Measurements from ENCODE around the gene OTOG. TPM values are rescaled to one million over a fixed set of nuclear protein-coding genes. Genes with fewer than 3 reads are reported as not detected.
"Not testable (repeated sequence)": the region's sequence is repeated elsewhere in the genome, so short reads cannot be mapped to it uniquely, and the experiment has no call there.

Gene OTOG
- total RNA-seq, 1 donor from 2014 or later: not detected

DNA sequence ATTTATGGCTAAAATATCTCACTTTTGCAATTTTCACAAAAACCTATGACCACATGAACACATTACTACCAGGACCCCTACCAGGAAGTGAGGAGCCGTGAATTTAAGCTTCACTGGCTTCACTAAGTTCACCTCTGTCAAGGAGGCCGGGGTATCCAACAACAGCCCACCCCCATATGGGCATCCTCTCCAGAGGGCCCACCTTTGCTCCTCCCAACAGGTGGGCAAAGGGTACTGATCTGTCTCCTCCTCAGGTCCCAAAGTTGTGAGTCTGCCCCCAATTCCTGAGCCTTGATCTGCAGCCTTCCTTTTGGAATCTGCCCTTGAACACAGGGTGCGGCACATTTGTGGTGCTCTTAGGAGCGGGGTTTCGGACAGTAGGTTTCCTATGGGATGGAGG is 66.9 kb downstream of the OTOG start:
- DNase-seq (ENCODE audit: extremely low spot score in 2 of 2): peak in 1 of 2 donors; percentile 6

DNA sequence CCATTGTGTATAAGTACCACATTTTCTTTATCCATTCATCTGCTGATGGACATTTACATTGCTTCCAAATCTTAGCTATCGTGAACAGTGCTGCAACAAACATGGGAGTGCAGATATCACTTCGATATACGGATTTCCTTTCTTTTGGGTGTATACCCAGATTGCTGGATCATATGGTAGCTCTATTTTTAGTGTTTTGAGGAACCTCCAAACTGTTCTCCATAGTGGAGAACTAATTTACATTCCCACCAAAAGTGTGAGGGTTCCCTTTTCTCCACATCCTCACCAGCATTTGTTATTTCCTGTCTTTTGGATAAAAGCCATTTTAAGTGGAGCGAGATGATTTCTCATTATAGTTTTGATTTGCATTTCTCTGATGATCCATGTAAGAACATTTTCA is 75.7 kb downstream of the OTOG start:
- DNase-seq (ENCODE audit: extremely low spot score in 2 of 2); H3K4me3 ChIP-seq; H3K4me1 ChIP-seq; H3K27me3 ChIP-seq; intact Hi-C loops (cut with DNase I); H3K9me3 ChIP-seq; H3K36me3 ChIP-seq; H3K27ac ChIP-seq: not testable (repeated sequence)

More for the DNA sequence above, 66.9 kb downstream of the OTOG start:
- H3K9me3 ChIP-seq: no peaks in the 10 kb centered on the region
- no peak for TF ChIP-seq POLR2A (IDR thresholded peaks at IDR 0.05)
- no peak for TF ChIP-seq POLR2AphosphoS5 (IDR thresholded peaks at IDR 0.05; ENCODE audit: insufficient read depth in 1 of 2, low read depth in 1 of 2)
- TF ChIP-seq, protein P1, sequence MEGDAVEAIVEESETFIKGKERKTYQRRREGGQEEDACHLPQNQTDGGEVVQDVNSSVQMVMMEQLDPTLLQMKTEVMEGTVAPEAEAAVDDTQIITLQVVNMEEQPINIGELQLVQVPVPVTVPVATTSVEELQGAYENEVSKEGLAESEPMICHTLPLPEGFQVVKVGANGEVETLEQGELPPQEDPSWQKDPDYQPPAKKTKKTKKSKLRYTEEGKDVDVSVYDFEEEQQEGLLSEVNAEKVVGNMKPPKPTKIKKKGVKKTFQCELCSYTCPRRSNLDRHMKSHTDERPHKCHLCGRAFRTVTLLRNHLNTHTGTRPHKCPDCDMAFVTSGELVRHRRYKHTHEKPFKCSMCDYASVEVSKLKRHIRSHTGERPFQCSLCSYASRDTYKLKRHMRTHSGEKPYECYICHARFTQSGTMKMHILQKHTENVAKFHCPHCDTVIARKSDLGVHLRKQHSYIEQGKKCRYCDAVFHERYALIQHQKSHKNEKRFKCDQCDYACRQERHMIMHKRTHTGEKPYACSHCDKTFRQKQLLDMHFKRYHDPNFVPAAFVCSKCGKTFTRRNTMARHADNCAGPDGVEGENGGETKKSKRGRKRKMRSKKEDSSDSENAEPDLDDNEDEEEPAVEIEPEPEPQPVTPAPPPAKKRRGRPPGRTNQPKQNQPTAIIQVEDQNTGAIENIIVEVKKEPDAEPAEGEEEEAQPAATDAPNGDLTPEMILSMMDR (IDR thresholded peaks at IDR 0.05): no peak
- intact Hi-C loops (cut with DNase I): no loop called here
- H3K27ac ChIP-seq: no peak overlapping the region
- no peaks in the 10 kb centered on the region for H3K36me3 ChIP-seq
- no peaks in the 10 kb centered on the region for H3K27me3 ChIP-seq
- H3K4me3 ChIP-seq: no peak overlapping the region
- no peaks in the 10 kb centered on the region for H3K4me1 ChIP-seq

DNA sequence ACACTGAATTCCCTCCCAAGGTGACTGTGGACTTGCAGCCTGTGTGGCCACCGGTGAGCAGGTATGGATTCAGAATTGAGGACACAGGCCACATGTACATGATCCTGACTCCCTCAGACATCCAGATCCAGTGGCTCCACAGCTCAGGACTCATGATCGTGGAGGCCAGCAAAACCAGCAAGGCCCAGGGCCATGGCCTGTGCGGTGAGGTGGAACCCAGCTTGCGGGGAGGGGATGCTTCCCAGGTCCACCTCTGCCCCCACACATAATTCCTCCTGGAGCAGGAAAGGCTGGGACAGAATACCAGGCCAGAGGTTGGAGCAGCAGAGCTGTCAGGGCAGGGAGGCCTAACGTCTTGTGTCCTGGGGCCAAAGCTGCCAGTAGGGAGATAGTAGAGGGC is 82.1 kb downstream of the OTOG start:
- no peak overlapping the region for H3K4me3 ChIP-seq
- no peaks in the 10 kb centered on the region for H3K27me3 ChIP-seq
- peak; percentile 77 to 96 for DNase-seq (ENCODE audit: extremely low spot score in 2 of 2)
- H3K36me3 ChIP-seq: no peaks in the 10 kb centered on the region
- no peaks in the 10 kb centered on the region for H3K4me1 ChIP-seq
- intact Hi-C loops (cut with DNase I): no loop called here
- H3K9me3 ChIP-seq: no peaks in the 10 kb centered on the region
- TF ChIP-seq POLR2A (IDR thresholded peaks at IDR 0.05) (no peak), POLR2AphosphoS5 (IDR thresholded peaks at IDR 0.05; ENCODE audit: insufficient read depth in 1 of 2, low read depth in 1 of 2) (no peak)
- TF ChIP-seq, protein P1 (IDR thresholded peaks at IDR 0.05): no peak
- no peak overlapping the region for H3K27ac ChIP-seq

DNA sequence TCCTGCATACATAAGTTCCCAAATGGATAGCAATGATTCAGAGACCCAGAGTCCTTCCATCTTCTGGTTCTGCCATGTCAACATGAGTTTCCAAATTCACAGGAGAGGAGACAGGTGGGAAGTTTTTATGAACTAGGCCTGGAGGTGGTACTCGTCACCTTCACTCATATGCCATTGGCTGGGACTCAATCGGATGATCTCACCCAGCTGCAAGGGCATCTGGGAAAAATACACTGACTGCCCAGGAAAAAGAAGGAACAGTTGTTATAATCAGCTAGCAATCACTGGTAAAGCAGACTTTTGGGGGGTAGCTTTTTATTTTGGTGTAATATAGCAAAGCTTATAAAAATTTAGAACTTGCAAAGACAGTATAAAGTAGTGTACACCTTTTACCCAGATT is 83.9 kb downstream of the OTOG start:
- H3K27ac ChIP-seq: no peak overlapping the region
- H3K4me1 ChIP-seq: no peaks in the 10 kb centered on the region
- no peaks in the 10 kb centered on the region for H3K27me3 ChIP-seq
- no peaks in the 10 kb centered on the region for H3K36me3 ChIP-seq
- TF ChIP-seq POLR2A (IDR thresholded peaks at IDR 0.05) (no peak), POLR2AphosphoS5 (IDR thresholded peaks at IDR 0.05; ENCODE audit: insufficient read depth in 1 of 2, low read depth in 1 of 2) (no peak)
- TF ChIP-seq, protein P1 (IDR thresholded peaks at IDR 0.05): no peak
- intact Hi-C loops (cut with DNase I): no loop called here
- H3K4me3 ChIP-seq: no peak overlapping the region
- no peaks in the 10 kb centered on the region for H3K9me3 ChIP-seq
- DNase-seq (ENCODE audit: extremely low spot score in 2 of 2): no peak

DNA sequence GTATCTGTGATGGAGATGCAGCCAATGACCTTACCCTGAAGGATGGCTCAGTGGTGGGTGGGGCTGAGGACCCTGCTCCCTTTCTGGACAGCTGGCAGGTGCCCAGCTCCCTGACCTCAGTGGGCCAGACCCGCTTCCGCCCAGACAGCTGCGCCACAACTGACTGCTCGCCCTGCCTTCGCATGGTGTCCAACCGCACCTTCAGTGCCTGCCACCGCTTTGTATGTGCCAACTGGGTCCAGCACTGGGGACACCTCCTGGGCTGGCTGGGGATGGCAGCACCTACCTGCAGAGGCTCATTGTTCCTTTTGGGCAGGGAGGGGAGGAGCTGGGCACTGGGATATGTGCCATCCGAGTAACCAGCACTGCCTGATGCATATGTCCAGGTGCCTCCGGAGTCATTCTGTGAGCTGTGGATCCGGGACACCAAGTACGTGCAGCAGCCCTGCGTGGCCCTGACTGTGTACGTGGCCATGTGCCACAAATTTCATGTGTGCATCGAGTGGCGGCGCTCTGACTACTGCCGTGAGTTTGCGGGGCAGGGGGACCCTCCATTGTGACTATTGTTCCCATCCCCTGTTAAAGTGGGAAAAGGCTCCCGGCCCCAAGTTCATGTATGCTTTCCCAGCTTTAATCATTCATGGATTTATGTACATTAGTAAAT is 84.8 kb downstream of the OTOG start:
- TF ChIP-seq, protein P1 (IDR thresholded peaks at IDR 0.05): no peak
- Histone ChIP-seq H3K27me3 (no peaks in the 10 kb centered on the region), H3K4me1 (no peaks in the 10 kb centered on the region), H3K27ac (no peak overlapping the region), H3K4me3 (no peak overlapping the region), H3K36me3 (no peaks in the 10 kb centered on the region), H3K9me3 (no peaks in the 10 kb centered on the region)
- no peak for DNase-seq (ENCODE audit: extremely low spot score in 2 of 2)
- intact Hi-C loops (cut with DNase I): no loop called here

Measured in vagina (tissue), 2 donors.